Activated T-cell treated with anti-CD3 and anti-CD28 coated beads, Interleukin-2, amount 50 U/mL, for 48 hours (primary cell): ENCODE results near the gene IFT172.
"Not testable (repeated sequence)": the region's sequence is repeated elsewhere in the genome, so short reads cannot be mapped to it uniquely, and the experiment has no call there.

Source experiments
- DNase-seq, 2 experiments: peaks; one replicate each; pipeline ENCODE4 v3.0.0-alpha.2; 2020

The IFT172 gene, protein sequence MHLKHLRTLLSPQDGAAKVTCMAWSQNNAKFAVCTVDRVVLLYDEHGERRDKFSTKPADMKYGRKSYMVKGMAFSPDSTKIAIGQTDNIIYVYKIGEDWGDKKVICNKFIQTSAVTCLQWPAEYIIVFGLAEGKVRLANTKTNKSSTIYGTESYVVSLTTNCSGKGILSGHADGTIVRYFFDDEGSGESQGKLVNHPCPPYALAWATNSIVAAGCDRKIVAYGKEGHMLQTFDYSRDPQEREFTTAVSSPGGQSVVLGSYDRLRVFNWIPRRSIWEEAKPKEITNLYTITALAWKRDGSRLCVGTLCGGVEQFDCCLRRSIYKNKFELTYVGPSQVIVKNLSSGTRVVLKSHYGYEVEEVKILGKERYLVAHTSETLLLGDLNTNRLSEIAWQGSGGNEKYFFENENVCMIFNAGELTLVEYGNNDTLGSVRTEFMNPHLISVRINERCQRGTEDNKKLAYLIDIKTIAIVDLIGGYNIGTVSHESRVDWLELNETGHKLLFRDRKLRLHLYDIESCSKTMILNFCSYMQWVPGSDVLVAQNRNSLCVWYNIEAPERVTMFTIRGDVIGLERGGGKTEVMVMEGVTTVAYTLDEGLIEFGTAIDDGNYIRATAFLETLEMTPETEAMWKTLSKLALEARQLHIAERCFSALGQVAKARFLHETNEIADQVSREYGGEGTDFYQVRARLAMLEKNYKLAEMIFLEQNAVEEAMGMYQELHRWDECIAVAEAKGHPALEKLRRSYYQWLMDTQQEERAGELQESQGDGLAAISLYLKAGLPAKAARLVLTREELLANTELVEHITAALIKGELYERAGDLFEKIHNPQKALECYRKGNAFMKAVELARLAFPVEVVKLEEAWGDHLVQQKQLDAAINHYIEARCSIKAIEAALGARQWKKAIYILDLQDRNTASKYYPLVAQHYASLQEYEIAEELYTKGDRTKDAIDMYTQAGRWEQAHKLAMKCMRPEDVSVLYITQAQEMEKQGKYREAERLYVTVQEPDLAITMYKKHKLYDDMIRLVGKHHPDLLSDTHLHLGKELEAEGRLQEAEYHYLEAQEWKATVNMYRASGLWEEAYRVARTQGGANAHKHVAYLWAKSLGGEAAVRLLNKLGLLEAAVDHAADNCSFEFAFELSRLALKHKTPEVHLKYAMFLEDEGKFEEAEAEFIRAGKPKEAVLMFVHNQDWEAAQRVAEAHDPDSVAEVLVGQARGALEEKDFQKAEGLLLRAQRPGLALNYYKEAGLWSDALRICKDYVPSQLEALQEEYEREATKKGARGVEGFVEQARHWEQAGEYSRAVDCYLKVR (N-terminal part only)

DNA sequence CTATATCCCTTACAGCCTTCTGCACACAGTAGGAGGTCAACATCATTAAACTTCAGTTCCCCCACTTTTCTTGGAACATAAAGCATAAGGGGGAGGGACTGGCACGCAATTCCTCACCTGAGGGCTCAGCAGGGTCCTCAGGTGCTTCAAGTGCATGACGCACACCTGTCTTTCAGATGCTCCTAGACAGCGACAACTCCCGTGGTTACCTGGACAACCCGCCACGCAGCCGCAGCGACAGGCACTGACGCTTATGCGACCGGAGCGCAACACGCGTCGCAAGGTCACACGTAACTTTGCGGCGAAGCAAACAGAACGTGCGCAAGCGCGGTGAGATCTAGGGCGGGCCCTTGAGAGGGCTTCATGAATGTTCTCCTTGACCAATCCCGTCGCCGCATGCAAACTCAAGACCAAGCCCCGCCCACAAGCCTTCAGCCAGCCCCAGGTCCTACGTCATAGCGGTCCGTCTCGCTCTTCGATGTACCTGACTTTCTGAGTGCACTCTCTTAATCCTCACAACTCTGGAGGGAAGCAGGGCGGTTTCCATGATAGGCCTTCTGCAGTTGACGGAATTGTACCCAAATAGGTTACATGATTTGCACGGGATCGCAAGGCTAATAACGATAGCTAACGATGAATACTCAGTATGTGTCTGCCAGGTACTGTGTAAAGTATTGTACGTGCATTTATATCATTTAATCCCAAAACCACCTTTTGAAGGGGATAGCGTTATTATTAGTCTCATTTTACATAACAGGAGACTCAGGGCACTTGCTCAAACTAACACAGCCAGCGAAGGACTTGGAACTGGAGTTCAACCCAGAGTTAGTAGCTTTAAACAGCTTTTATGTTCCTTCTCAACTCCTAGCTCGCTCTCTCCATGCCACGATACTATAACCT is at the start of gene IFT172:
Gene IFT172, minus strand, starts transcription at position 246 of the 900 bp plus-strand sequence. Its CDS starts 90 bp downstream, at position 156.
- peak; percentile 98 to 99 for DNase-seq

DNA sequence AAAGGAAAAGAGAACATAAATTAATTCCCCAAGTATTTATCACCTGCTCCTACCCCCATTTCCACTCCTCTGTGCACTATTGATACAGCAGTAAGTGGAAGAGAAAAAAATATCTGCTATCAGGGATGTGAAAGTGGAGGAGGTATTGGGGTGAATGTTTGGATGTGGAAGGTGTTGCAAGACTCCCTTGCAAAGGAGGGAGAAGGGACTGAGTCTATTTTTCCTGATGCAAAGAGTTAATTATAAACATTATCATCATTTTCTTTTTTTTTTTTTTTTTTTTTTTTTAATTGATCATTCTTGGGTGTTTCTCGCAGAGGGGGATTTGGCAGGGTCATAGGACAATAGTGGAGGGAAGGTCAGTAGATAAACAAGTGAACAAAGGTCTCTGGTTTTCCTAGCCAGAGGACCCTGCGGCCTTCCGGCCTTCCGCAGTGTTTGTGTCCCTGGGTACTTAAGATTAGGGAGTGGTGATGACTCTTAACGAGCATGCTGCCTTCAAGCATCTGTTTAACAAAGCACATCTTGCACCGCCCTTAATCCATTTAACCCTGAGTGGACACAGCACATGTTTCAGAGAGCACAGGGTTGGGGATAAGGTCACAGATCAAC is 49.4 kb upstream of the IFT172 start:
- DNase-seq: not testable (repeated sequence)

DNA sequence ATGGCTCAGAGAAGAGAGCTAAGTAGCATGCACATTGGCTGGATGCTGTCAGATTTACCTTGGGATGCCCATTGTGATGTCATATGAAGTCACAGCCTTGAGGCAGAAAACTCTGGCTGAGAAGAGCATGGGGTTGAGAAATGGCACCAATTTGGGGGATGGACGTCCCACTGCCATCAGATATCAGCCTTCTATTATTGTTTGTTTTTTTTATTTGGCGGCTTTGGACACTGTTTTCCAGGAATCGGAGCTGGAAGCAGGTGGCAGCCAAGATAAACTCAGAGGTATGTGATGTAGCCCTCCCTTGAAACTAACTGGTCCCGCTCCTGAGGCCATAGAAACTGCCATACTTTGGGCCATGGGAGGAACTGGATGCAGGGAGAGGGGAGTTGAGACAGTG is 47.7 kb upstream of the IFT172 start:
- DNase-seq: no peak

DNA sequence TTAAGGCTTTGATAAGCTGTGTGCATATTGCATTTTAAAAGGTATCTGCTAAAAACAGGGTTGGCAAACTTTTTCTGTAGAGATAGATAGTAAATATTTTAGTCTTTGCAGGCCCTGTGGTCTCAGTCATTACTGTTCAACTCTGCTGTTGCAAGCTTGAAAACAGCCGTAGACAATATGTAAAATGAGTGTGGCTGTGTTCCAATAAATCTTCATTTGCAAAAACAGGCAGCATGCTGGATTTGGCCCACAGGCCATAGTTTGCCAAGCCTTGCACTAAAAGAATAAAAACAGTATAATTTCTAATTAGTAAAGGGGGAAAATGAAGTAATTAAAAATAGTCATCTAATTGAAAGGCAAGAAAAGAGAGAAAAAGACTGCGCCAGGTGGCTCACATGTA is 42.4 kb upstream of the IFT172 start:
- no peak for DNase-seq

DNA sequence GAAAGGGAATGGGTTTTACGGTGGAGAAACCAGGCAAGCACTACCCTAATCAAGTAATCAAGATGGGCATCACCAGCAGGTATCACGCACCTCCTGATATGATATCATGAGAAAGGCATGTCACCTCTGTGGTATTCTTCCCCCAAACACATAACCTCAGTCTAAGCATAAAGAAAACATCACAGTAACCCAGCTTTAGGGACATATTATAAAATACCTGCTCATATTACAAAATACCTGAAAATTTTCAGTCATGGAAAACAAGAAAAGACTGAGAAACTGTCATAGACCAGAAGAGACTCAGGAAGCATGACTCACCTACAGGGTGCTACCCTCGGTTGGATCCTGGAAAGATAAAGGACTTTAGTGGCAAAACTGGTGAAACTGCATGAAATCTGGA is 37.6 kb upstream of the IFT172 start:
- DNase-seq: no peak

DNA sequence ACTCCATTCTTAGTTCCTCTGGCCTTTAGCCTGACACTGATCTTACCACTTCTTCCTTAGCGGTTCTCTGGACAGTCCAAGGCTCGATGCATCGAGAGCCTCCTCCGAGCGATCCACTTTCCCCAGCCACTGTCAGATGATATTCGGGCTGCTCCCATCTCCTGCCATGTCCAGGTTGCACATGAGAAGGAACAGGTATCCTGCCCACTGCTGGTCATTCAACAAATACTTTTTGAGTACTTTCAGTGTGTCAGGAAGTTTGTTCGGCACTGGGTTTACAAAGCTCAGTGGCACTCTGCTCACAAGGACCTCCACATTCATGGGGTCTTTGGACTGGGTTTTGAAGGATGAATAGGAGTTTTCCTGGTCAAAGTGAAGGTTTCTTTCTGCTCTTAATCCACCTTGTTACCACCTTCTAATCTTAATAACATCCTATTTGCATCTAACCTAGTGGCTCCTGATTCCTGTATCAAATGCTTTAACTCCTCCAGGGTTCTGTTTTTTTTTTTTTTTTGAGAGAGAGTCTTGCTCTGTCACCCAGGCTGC is 32.9 kb upstream of the IFT172 start:
- no peak for DNase-seq

DNA sequence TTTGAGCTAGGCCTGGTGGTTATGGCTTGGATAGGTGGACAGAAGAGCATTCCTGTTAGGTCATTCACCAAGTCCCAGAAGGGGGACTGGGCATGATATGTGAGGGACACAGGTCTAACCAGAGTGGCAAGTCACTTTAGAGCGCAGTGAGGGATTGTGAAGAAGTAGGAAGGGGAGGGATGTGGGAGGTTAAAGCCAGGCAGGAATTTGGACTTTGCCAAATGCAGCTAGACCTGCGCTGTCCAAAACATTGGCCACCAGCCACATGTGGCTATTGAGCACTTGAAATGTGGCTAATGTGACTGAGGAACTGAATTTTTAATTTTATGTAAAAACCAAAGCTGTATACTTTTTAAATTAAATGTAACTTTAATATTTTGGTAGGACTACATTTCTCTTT is 30.8 kb upstream of the IFT172 start:
- DNase-seq: no peak

DNA sequence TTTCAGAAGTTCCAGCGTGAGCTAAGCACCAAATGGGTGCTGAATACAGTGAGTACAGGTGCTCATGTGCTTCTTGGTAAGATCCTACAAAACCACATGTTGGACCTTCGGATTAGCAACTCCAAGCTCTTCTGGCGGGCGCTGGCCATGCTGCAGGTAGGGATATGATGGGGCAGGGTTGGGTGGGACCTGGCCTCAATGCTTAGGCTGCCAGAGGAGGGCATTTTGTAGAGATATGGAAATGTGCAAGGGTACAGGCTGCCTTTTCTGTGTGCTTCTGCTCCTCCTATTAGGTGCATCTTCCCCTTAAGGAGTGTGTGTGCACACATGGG is 29.2 kb upstream of the IFT172 start:
- no peak for DNase-seq

DNA sequence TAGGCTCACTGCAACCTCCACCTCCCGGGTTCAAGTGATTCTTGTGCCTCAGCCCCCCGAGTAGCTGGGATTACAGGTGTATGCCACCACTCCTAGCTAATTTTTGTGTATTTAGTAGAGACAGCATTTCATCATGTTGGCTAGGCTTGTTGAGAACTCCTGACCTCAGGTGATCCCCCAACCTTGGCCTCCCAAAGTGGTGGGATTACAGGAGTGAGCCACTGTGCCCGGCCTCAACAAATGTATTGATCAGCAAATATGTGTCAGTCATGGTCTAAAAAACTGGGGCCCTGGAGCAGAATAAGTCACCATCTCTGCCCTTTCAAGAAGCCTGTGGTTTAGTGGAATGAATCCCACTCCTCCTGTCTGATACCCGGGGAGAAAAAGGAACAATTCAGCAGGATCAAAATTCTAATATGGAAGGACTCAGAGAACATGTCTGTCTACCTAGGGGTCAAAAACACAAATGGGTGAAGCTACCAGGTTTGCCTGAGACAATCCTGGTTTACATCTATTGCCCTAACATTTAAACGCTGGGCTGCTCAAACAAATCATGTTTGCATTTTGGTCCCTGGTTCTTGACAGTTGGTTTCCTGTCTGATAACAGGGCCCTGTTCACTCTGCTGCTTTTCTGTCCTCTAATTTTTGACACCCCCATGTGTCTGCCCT is 28.7 kb upstream of the IFT172 start:
- no peak for DNase-seq

DNA sequence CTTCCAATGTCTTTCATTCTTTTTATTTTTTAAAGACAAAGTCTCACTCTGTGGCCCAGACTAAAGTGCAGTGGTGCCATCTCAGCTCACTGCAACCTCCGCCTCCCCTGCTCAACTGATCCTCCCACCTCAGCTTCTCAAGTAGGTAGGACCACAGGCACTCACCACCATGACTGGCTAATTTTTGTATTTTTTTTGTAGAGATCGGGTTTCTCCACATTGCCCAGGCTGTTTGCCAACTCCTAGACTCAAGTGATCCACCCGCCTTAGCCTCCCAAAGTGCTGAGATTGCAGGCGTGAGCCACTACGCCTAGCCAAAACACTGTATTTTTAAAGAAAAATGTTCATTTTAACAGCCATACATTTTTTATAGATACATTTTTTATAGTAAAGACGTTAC is 19.8 kb upstream of the IFT172 start:
- DNase-seq: no peak

DNA sequence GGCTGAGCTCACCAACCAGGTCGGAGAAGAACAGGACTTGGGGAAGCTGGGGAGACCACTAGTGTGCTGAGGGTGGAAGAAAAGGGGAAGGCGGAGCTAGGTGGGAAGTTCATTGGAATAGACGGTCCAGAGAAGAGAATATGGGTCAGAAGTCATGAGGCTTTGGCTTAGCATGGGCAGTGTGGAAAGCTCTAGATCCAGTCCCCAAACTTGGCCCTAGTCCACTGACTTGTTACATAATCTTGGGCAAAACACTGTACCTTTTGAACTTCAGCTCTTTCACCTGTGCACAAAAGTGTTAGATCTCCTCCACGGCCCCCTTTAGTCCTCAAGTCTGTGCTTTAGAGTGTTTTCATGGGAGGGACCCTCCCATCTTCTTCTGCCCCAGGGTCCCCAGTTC is 17.8 kb upstream of the IFT172 start:
- DNase-seq: no peak

DNA sequence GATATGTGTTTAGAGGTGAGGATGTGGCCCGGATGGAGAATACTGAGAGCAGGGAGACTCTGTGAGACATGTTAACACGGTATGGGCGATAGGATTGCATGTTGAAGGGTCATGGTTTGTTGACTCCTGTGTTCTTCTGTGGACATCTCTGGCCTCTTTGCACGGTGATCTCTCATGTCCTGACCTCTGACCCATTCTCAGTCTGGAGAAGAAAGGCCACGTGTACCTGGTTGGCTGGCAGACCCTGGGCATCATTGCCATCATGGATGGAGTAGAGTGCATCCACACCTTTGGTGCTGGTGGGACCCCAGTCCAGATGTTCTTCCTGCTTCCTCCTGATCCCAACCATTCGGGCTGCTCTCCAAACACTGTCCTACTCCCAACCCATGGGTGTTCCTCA is 17.0 kb upstream of the IFT172 start:
- no peak for DNase-seq

DNA sequence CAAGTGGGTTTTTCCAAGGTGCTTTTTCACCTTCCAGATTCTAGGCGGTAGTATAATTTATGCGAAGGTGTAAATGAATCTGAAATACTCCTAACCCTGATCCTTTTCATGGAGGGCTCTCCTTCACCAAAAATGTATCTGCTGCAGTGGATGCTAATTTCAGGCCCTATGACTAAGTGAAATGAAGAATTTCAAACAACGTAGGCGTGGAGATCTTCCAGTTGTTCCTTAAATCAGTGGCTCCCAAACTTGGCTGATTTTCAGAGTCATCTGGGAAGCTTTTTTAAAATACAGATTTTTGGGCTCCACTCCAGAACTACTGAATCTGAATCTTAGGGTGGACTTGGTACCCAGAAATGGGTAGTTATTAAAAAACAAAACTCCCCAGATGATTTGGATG is 12.6 kb upstream of the IFT172 start:
- no peak for DNase-seq

DNA sequence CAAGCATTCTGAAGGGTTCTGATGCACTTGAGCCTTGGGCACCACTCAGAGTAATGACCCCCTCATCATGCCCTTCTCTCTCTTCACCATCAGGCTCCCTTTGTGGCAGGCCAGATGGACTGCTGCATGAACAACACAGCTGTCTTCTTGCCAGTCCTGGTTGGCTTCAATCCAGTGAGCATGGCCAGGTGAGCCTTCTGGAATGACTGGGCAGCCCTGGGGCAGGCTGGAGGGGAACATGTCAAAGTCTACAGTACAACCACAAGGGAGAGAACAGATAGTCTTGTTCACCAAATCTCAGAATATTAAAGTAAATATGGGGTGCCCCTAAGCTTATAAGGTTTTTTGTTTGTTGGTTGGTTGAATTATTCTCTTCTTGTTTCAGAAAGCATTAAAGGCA is 11.5 kb upstream of the IFT172 start:
- DNase-seq: no peak

DNA sequence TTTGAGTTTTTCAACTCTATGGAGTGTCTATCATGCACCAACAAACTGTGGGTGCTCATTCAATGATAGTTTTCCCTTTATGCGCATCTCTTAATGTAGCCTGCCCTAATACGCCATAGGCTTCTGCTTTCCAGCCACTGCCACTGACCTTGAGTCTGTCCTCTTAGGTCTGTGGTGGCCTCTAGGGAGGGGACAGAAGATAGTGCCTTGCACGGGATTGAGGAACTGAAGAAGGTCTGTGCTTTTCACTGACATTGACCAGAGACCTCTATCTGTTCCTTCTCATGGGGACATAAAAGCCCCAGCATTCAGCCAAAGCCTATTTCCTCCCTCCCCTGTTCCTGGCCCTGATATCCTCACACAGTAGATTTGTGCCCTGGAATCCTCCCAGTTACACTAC is 9.4 kb upstream of the IFT172 start:
- DNase-seq: no peak

DNA sequence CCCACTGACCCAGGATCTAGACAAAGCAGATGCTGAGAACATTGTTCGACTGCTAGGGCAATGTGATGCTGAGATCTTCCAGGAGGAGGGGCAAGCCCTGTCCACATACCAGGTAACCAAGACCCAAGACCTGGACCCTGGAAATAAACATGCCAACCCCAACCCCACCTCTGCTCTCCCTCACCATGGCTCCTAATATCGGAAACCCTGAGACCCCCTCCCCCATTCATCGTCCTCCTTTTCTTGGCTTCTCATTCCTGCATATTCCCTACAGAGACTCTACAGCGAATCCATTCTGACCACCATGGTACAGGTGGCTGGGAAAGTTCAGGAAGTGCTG is 7.7 kb upstream of the IFT172 start:
- DNase-seq: no peak

DNA sequence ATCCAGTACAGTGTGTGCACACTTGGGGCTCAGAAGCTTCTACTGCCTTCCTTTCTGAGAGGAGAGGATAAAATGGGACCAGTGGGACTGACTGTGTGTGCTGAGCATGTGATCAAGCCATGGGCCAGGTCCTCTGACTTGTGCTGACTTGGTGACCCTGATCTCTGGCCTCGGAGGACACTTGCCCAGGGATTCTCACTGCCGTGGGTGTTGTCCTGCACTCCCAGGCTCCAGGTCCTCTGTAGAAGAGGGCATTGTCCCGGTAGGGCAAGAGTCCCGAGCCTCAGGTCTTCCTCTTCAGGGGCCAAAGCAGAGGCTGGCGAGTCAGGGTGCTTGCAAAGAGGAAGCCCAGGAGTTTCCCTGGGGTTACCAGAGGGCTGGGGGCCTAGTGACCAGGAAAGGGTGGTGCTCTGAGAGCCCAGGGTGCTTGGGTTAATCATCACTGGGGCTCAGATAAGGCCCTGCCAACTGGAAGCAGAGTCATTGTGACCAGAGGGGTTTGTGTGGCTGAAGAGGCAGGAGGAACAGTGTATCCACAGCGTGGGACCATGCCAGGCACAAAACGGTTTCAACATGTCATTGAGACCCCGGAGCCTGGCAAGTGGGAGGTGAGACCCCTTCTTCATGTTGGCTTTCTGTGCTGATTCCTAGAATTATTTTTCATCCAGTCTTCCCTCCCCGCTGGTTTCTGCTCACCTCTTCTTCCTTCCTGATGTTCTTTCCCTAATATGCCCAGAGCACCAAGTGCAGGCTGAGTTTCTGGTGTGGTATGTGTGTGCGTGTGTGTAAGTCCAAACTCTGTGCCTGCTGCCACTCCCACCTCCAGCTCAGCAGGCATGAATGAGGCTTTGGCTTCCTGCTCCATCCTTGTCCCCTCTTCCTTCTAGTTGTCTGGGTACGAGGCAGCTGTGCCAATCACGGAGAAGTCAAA is 7.1 kb upstream of the IFT172 start, which contains the start of gene GCKR:
Gene GCKR, plus strand, starts transcription at position 483 of the 931 bp plus-strand sequence. Its CDS starts 66 bp downstream, at position 549.
- DNase-seq: no peak

DNA sequence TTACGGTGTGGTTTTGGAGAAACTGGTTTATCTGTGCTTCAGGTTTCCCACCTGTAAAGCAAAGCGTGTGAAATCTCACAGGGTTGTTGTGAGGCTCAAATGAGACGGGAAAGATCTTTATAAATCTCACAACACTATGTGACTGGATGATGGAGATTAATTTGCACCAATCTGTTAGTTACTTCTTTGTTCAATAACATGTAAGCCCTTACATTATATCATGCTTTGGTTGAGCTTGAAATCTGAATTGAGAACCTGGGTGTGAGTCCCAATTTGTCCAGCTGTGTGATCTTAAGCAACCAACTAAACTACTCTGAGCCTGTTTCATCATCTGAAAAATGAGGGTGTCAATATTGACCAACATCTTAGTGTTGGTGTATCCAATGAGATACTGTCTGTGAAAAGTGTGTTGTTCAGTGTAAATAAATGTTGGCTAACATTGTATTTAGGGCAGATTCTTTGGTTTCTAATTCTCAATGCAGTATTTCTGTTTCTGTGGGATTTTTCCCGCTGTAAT is 6.4 kb upstream of the IFT172 start:
- DNase-seq: no peak

DNA sequence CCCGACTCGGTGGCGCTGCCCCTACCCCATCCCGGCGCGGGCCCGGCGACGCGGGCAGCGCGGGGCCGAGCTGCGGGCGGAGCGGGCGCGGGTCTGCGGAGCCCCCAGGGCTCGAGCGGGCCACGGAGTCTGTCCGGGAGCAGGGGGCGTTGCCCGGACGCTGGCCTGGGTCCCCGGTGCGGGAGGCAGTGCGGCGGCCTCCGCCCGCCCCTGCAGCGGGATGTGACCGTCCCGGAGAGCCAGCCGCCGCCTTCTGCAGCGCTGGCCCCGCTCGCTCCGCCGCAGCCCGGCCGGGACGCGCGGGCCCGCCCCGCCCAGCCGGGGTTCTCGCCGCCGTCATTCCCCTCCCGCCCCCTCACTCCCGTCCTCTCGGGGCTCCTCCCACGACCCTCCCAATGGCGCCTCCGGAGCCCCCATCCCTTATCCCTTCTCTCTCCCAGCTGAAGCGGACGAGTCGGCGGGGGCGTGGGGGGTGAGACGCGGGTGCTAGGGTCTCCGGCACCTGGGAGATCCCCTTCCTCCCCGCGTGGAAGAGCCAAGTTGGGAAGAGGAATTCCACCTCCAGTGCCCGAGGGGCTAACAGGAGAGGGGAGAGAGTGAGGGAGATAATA is 5.5 kb upstream of the IFT172 start, which contains the start of gene FNDC4:
Gene FNDC4, minus strand, starts transcription at position 257 of the 611 bp plus-strand sequence. CDS start 521 bp downstream, outside the sequence.
- peak; percentile 24 to 39 for DNase-seq
